OCI-LY3 (cell line): ENCODE data around the gene FAM151A.

Experiments
- EZH2phosphoT487 ChIP-seq: fragments of 200-600 bp; shearing (Covaris generic); IDR thresholded peaks from 2 replicates; pipeline ENCODE4 v1.6.1; 2018; ENCODE audit warnings: antibody characterized with exemption, mixed run types, low read depth
- TF ChIP-seq, protein P1 (sequence below): fragments of 200-600, 300-600 bp; sonication (generic); IDR thresholded peaks from 2 replicates; pipeline ENCODE4 v1.5.1; 2014; ENCODE audit warnings: antibody characterized with exemption, low read length, low read depth

DNA sequence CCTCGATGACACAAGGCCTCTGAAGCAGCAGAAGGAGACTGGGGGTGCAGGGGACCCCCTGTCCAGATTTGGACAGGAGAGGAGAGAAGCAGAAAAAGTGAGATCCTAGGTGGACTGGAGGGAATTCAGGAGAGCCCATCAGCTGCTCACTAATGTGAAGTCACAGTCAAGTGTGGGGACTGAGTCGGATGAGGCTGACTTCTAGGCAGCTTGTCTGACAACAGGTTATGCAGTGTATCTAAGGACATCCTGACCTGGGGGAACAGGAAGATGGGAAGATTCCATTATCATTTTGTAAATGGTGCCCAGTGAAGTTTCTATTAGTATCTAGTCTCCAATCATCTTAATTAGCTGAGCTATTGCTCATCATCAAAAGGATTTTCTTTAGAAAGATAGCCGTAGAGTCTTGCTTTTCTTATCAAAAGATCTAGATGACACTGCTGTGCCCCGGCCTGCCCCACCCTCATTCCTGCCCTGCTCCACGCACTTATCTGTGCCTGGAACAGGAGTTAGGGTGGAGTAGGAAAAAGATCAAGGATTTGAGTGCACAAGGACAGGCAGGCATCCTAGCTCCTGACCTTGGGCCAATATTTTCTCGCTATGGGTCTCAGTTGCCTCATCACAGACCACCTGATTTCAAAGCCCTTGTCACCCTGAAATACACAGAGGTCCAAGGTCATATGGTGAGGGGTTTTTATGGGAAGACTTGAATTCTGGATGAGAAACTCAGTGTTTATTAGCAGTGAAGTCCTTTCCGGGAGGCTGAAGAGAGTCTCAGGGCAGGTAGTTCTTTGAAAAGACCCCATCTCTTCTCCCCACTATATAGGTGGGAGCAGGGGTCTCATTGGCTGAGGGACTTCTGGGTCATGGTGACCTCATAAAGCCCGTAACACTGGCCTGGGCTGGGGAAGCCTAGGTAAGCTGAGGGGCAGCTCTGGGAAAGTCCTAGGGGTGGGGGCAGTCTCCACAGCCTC is 17.8 kb upstream of the FAM151A start, which contains the start of gene MROH7:
- TF ChIP-seq, protein P1, sequence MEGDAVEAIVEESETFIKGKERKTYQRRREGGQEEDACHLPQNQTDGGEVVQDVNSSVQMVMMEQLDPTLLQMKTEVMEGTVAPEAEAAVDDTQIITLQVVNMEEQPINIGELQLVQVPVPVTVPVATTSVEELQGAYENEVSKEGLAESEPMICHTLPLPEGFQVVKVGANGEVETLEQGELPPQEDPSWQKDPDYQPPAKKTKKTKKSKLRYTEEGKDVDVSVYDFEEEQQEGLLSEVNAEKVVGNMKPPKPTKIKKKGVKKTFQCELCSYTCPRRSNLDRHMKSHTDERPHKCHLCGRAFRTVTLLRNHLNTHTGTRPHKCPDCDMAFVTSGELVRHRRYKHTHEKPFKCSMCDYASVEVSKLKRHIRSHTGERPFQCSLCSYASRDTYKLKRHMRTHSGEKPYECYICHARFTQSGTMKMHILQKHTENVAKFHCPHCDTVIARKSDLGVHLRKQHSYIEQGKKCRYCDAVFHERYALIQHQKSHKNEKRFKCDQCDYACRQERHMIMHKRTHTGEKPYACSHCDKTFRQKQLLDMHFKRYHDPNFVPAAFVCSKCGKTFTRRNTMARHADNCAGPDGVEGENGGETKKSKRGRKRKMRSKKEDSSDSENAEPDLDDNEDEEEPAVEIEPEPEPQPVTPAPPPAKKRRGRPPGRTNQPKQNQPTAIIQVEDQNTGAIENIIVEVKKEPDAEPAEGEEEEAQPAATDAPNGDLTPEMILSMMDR: no peak
- no peak for TF ChIP-seq EZH2phosphoT487
